OCI-LY1 (cell line): ENCODE results near the gene PEX11B.

Experiments used
- EZH2 ChIP-seq: fragments of 200-600 bp; sonication (generic), shearing (Covaris generic); IDR thresholded peaks from 2 replicates; pipeline ENCODE4 v1.8.0; 2017; ENCODE audit warnings: borderline replicate concordance, mixed run types, mild to moderate bottlenecking, antibody characterized with exemption, low read length, moderate library complexity, mixed read lengths
- TF ChIP-seq, protein P1 (sequence below): fragments of 200-600 bp; sonication (generic), shearing (Covaris generic); IDR thresholded peaks from 2 replicates; pipeline ENCODE4 v1.5.1; 2017; ENCODE audit warnings: mild to moderate bottlenecking, antibody characterized with exemption, low read length, moderate library complexity, mixed read lengths

DNA sequence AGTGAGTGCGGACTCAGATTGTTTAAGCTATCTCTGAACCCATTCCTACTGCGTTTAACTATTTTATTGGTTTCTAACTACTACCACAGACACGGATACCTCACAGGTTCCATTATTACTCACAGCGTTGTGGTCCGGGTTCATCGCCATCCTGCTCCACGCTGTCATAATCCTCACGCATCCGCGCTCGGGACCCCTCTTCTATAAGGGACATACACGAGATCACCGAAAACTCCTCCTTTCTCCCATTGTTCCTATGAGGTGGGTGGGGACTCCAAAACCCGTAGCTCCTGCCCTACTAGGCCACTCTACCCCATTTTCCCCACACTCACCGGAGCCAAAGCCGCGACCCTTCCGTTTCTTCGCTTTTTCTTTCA is 8.2 kb upstream of the PEX11B start:
- TF ChIP-seq, protein P1, sequence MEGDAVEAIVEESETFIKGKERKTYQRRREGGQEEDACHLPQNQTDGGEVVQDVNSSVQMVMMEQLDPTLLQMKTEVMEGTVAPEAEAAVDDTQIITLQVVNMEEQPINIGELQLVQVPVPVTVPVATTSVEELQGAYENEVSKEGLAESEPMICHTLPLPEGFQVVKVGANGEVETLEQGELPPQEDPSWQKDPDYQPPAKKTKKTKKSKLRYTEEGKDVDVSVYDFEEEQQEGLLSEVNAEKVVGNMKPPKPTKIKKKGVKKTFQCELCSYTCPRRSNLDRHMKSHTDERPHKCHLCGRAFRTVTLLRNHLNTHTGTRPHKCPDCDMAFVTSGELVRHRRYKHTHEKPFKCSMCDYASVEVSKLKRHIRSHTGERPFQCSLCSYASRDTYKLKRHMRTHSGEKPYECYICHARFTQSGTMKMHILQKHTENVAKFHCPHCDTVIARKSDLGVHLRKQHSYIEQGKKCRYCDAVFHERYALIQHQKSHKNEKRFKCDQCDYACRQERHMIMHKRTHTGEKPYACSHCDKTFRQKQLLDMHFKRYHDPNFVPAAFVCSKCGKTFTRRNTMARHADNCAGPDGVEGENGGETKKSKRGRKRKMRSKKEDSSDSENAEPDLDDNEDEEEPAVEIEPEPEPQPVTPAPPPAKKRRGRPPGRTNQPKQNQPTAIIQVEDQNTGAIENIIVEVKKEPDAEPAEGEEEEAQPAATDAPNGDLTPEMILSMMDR: no peak
- TF ChIP-seq EZH2: no peak
